Transverse colon (tissue), 4 donors: ENCODE measurements around the gene HRAS. TPM values are rescaled to one million over a fixed set of nuclear protein-coding genes. Genes with fewer than 3 reads are reported as not detected.

Source experiments
- DNase-seq: peaks from one replicate; pipeline ENCODE4 v3.0.0-alpha.2; 2019
- H3K27ac ChIP-seq, 4 donors: fragments of 200-600 bp; sonication (generic); 2 replicates each; pipeline ENCODE4 v1.5.1; 2016 to 2018; ENCODE audit warnings: inconsistent platforms in 4 of 4
- H3K27me3 ChIP-seq: fragments of 200-600 bp; sonication (generic); 2 replicates; pipeline ENCODE4 v1.5.1; 2017; ENCODE audit warnings: inconsistent platforms
- H3K36me3 ChIP-seq, 4 donors: fragments of 200-600 bp; sonication (generic); 2 replicates each; pipeline ENCODE4 v1.5.1; 2017 to 2019; ENCODE audit warnings: inconsistent platforms in 4 of 4
- H3K4me1 ChIP-seq, 4 donors: fragments of 200-600 bp; sonication (generic); 2 replicates each; pipeline ENCODE4 v1.5.1; 2017 to 2020; ENCODE audit warnings: inconsistent platforms in 4 of 4
- H3K4me3 ChIP-seq, 4 donors: fragments of 200-600 bp; sonication (generic); 1 replicate in 1 of 4; 2 replicates in 3 of 4; pipeline versions ENCODE4 v1.5.1 to v1.6.1; 2017 to 2019; ENCODE audit warnings: inconsistent platforms in 4 of 4
- H3K9me3 ChIP-seq, 2 donors: fragments of 200-600 bp; sonication (generic); 2 replicates each; pipeline ENCODE4 v1.5.1; 2017 to 2019; ENCODE audit warnings: inconsistent platforms in 2 of 2
- CTCF ChIP-seq, 5 experiments: fragments of 200-600 bp in 3 of 5; fragments of 450-650 bp in 2 of 5; sonication (generic) in 3 of 5; IDR thresholded peaks; 1 replicate in 2 of 5; 2 replicates in 3 of 5; pipeline ENCODE4 v1.5.1; 2016 to 2017; ENCODE audit warnings: antibody characterized with exemption in 5 of 5, inconsistent platforms in 3 of 5, mild to moderate bottlenecking in 2 of 5, moderate library complexity in 1 of 5
- EP300 ChIP-seq: sonication (generic); formaldehyde crosslinking; IDR thresholded peaks from one replicate; pipeline ENCODE4 v1.6.1; 2017; ENCODE audit warnings: antibody characterized with exemption, low read depth
- POLR2A ChIP-seq: fragments of 450-650 bp; IDR thresholded peaks from one replicate; pipeline ENCODE4 v1.6.1; 2016; ENCODE audit warnings: antibody characterized with exemption, mild to moderate bottlenecking, moderate library complexity
- POLR2AphosphoS5 ChIP-seq, 3 donors: sonication (generic); formaldehyde crosslinking; IDR thresholded peaks; one replicate each; pipeline ENCODE4 v1.6.1; 2016; ENCODE audit warnings: antibody characterized with exemption in 3 of 3
- WGBS, 2 donors: methylation state at CpG; one replicate each; pipeline ENCODE4 v1.1.5; 2018; ENCODE audit warnings: low coverage in 1 of 2; 5-methylcytosine and 5-hydroxymethylcytosine counted together
- in situ Hi-C, 4 donors: fragments of 200-750 bp; cut with MboI; loops; one replicate each; pipeline versions ENCODE4 v1.15.0 to v1.15.1; 2017; ENCODE audit warnings: low sequenced_read_pairs in 3 of 4, low pct_ligation_motif_present in 1 of 4, low pct_unique_long_range_greater_than_20kb in 1 of 4
- intact Hi-C: fragments of 100-400 bp; cut with DNase I; formaldehyde crosslinking; loops from one replicate; pipeline ENCODE4 v1.15.1; 2023; ENCODE audit warnings: low total_unique reads
- total RNA-seq, 4 donors: library from RNA; depleted of rRNA; stranded (reverse); fragments of >200 nt; gene quantifications; one replicate each; pipeline ENCODE4 v1.1.0, GENCODE V29; 2016

The HRAS gene
- total RNA-seq, 4 donors from 2014 or later: 31.0 to 57.1 (median 33.9) TPM

GRCh38 chr11:535210-535518 is 212 bp downstream of the HRAS start:
- H3K4me3 ChIP-seq: peak overlapping the region; percentile 58 to 96 (median 89)
- WGBS, 2 donors: 0% methylated on average over 6 of the region's 56 CpGs; no CpG with 5 or more reads in 1 of the 2 donors
- TF ChIP-seq CTCF (IDR thresholded peaks at IDR 0.05): no peak
- TF ChIP-seq EP300: no peak
- no peak for TF ChIP-seq POLR2AphosphoS5 (IDR thresholded peaks at IDR 0.05)
- TF ChIP-seq POLR2A: no peak
- H3K9me3 ChIP-seq: no peaks in the 10 kb centered on the region
- no peaks in the 10 kb centered on the region for H3K36me3 ChIP-seq
- peaks cover 2% of the 10 kb centered on the region for H3K27me3 ChIP-seq
- intact Hi-C loops (no loop called here), in situ Hi-C loops (no loop called here)
- DNase-seq: no peak
- peak overlapping the region; percentile 68 to 95 (median 87) for H3K27ac ChIP-seq
- peaks cover 11 to 37% (median 35%) of the 10 kb centered on the region in 4 donors for H3K4me1 ChIP-seq

GRCh38 chr11:534396-535209 is 773 bp downstream of the HRAS start:
- WGBS, 2 donors: 27% methylated on average over 13 of the region's 66 CpGs; no CpG with 5 or more reads in 1 of the 2 donors
- in situ Hi-C loops: no loop called here
- H3K9me3 ChIP-seq: no peaks in the 10 kb centered on the region
- TF ChIP-seq EP300 (no peak), CTCF (IDR thresholded peaks at IDR 0.05) (no peak), POLR2AphosphoS5 (IDR thresholded peaks at IDR 0.05) (no peak), POLR2A (no peak)
- H3K27me3 ChIP-seq: peaks cover 2% of the 10 kb centered on the region
- intact Hi-C loops: no loop called here
- no peak for DNase-seq
- peaks cover 11 to 37% (median 35%) of the 10 kb centered on the region in 4 donors for H3K4me1 ChIP-seq
- H3K4me3 ChIP-seq: peak overlapping the region; percentile 58 to 96 (median 89)
- peak overlapping the region; percentile 68 to 95 (median 87) for H3K27ac ChIP-seq
- no peaks in the 10 kb centered on the region for H3K36me3 ChIP-seq

GRCh38 chr11:533586-534395 is 1.6 kb downstream of the HRAS start:
- Histone ChIP-seq H3K36me3 (no peaks in the 10 kb centered on the region), H3K4me1 (peaks cover 11 to 37% (median 35%) of the 10 kb centered on the region in 4 donors), H3K4me3 (peak overlapping the region in 3 of 4 donors; percentile 58 to 95 (median 83)), H3K27me3 (peaks cover 2% of the 10 kb centered on the region), H3K27ac (peak overlapping the region in 2 of 4 donors; percentile 79 to 95), H3K9me3 (no peaks in the 10 kb centered on the region)
- intact Hi-C loops: no loop called here
- TF ChIP-seq POLR2AphosphoS5 (IDR thresholded peaks at IDR 0.05): no peak
- no peak for TF ChIP-seq CTCF (IDR thresholded peaks at IDR 0.05)
- no peak for TF ChIP-seq POLR2A
- no peak for TF ChIP-seq EP300
- in situ Hi-C loops: no loop called here
- 93% methylated on average over 28 of the region's 37 CpGs; no CpG with 5 or more reads in 1 of the 2 donors for WGBS, 2 donors
- DNase-seq: no peak

- in situ Hi-C loops (no loop called here), intact Hi-C loops (no loop called here)
- H3K27me3 ChIP-seq: peaks cover 2% of the 10 kb centered on the region
- TF ChIP-seq EP300: no peak
- peaks cover 11 to 37% (median 34%) of the 10 kb centered on the region in 4 donors for H3K4me1 ChIP-seq
- no peaks in the 10 kb centered on the region for H3K9me3 ChIP-seq
- H3K27ac ChIP-seq: no peak overlapping the region
- H3K36me3 ChIP-seq: no peaks in the 10 kb centered on the region
- DNase-seq: no peak
- H3K4me3 ChIP-seq: no peak overlapping the region
- WGBS, 2 donors: 85% methylated on average over 15 of the region's 33 CpGs; no CpG with 5 or more reads in 1 of the 2 donors
Measured at GRCh38 chr11:532986-533585, 2.3 kb downstream of the HRAS start.
